KG1 (cell line): ENCODE data around the gene DRAM1.
"Not testable (repeated sequence)": the region's sequence is repeated elsewhere in the genome, so short reads cannot be mapped to it uniquely, and the experiment has no call there.

Experiments used
- DNase-seq: peaks from one replicate; lab custom pipeline; 2025; lab: John Stamatoyannopoulos, UW

DRAM1 gene, protein sequence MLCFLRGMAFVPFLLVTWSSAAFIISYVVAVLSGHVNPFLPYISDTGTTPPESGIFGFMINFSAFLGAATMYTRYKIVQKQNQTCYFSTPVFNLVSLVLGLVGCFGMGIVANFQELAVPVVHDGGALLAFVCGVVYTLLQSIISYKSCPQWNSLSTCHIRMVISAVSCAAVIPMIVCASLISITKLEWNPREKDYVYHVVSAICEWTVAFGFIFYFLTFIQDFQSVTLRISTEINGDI

GRCh38 chr12:101876861-101877805 is at the start of gene DRAM1:
DRAM1 (plus strand) TSS chr12:101877580; CDS start chr12:101877790, 210 bp downstream.
- peak; percentile 82 for DNase-seq

GRCh38 chr12:101828463-101829196 is 48.8 kb upstream of the DRAM1 start:
- DNase-seq: no peak

DNA sequence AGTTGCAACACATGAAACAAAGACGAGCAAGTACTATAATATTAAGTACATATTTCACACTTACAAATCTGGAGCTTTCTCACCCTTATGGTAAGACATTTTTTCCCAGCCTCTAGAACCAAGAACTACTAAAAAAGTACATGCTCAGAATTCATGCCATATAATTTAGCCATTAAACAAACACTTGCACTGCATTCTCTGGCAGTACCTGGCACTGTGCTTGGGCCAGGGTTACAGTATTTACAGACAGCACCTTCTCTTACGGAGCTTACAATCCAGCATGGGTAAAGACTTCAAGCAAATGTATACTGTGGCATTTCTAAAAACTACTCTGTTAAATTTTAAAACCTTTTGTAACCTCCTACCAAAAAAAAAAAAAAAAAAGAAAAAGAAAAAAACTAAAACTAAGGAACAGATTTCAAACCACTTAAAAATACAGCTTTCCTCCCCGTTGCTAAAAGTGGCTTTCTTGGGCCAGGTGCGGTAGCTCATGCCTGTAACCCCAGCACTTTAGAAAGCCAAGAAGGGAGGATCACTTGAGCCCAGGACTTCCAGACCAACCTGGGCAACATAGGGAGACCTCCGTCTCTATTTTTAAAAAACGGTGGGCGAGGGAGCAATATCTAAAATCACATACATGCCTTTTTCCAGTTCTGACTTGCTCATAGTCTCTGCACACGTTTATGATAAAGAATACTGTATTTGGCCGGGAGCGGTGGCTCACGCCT is 47.6 kb upstream of the DRAM1 start:
- DNase-seq: peak; percentile 30

GRCh38 chr12:101830367-101831325 is 46.7 kb upstream of the DRAM1 start, which contains the start of gene GNPTAB:
GNPTAB (minus strand) TSS chr12:101830959; CDS start chr12:101830675, 284 bp downstream.
- peak; percentile 91 for DNase-seq

- no peak for DNase-seq
These were observed 45.4 kb upstream of the DRAM1 start for GRCh38 chr12:101832030-101832429.

- DNase-seq: no peak
These were observed 38.6 kb upstream of the DRAM1 start for GRCh38 chr12:101838628-101839323.

- DNase-seq: no peak
These were observed 37.8 kb upstream of the DRAM1 start for GRCh38 chr12:101839324-101840283.

DNA sequence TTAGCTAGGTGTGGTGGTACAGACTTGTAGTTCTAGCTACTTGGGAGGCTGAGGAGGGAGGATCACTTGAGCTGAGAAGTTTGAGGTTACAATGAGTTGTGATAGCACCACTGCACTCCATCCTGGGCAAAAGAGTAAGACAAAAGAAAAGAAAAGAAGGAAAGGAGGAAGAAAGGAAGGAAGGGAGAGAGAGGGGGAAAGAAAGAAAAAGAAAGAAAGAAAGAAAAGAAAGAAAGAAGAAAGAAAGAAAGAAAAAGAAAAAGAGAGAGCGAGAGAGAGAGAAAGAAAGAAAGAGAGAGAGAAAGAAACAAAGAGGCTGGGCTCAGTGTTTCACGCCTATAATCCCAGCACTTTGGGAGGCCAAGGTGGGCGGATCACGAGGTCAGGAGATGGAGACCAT is 36.3 kb upstream of the DRAM1 start:
- no peak for DNase-seq

DNA sequence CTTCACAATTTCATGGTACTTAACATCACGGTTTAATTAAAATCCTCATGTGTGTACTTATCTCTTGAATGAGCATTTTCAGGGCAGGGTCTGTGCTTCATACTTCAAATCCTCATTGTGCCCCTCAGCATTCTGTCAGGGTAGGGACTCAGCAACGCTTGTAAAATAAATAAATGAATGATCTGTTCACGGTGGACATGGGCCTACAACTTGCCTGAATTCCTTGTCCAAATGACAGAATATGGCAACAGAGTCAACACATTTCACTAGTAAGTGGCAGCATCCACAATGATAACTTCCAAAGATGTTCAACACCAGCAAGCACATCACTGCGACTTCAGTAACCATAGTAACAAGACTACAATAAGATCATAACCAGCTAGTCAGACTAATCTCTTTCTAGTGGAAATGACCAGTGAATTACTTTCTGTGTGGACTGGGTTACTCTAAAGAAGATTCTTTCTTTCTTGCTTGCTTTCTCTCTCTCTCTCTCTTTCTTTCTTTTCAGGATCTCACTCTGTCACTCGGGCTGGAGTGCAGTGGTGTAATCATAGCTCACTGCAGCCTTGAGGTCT is 32.2 kb upstream of the DRAM1 start:
- no peak for DNase-seq

DNA sequence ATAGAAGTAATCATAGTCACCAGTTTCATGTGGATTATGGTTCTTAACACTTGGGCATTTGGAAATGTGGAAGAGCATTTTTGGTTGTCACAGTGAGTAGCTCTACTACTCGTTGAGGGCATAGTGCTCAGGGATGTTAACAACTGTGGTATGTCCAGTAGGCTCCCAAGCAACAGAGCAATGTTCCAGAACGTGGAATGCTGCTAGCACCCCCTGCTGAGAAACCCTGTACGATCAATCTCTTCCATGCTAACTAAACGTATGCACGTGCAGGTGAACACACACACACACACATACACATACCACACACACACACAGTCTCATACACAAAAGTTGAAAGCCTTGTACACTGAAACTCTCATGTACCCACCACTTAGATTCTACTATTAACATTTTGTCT is 30.1 kb upstream of the DRAM1 start:
- DNase-seq: no peak

DNA sequence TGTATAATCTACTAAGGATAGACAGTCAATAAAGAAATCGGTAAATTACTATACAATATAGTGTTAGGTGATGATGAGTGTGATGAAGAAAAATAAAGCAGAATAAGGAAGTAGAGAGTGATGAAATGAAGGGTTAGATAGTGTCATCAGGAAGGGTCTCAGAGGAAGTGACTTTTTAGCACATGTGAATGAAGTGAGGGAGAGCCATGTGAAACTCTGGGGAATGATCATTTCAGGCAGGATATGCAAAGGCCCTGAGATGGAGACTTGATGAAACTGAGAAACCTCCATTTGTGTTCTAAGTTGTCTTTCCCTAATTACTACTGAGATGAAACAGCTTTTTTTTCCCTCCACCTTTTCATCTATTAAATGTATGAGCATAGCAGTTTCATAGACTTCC is 27.2 kb upstream of the DRAM1 start:
- DNase-seq: no peak

GRCh38 chr12:101852998-101853397 is 24.4 kb upstream of the DRAM1 start:
- no peak for DNase-seq

- DNase-seq: no peak
These were observed 22.6 kb upstream of the DRAM1 start for GRCh38 chr12:101854747-101855146.

- DNase-seq: peak; percentile 48
These were observed 22.0 kb upstream of the DRAM1 start for GRCh38 chr12:101855364-101855884.

DNA sequence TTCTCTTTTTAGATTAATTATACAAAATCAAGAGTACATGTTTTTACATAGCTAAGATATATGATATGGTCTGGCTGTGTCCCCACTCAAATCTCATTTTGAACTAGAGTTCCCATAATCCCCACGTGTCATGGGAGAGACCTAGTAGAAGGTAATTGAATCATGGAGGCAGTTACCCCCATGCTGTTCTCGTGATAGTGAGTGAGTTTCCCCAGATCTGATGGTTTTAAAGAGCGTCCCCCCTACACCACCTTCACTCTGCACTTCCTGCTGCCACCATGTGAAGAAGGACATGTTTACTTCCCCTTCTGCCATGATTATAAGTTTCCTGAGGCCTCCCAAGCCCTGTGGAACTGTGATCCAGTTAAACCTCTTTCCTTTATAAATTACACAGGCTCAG is 21.4 kb upstream of the DRAM1 start:
- DNase-seq: peak; percentile 72

DNA sequence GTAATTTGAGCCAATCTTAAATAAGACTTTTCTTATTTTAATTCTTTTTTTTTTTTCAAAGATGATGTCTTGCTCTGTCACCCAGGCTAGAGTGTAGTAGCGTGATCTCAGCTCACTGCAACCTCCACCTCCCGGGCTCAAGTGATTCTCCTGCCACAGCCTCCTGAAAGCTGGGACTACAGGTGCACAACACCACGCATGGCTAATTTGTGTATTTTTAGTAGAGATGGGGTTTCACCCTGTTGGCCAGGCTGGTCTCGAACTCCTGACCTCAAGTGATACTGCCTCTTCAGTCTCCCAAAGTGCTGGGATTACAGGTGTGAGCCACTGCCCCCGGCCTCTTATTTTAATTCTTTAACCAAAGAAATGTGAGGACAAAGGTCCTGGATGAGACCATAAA is 20.8 kb upstream of the DRAM1 start:
- DNase-seq: not testable (repeated sequence)

GRCh38 chr12:101857043-101857558 is 20.3 kb upstream of the DRAM1 start:
- DNase-seq: no peak

GRCh38 chr12:101858361-101858760 is 19.0 kb upstream of the DRAM1 start:
- no peak for DNase-seq
